Subcutaneous abdominal adipose tissue (tissue), 5 donors: ENCODE results near the gene MYBPH.

ENCODE experiments used
- H3K27ac ChIP-seq: one replicate; pipeline ENCODE4 v1.7.0; 2013; ENCODE audit warnings: low read depth, mild to moderate bottlenecking, inconsistent platforms, low read length, moderate library complexity
- H3K27me3 ChIP-seq, 5 donors: one replicate each; pipeline ENCODE4 v1.7.0; 2013; ENCODE audit warnings: low read length in 5 of 5, inconsistent platforms in 1 of 5; ENCODE audit not compliant: control insufficient read depth in 5 of 5, insufficient read depth in 4 of 5
- H3K36me3 ChIP-seq, 5 donors: one replicate each; pipeline ENCODE4 v1.7.0; 2013; ENCODE audit warnings: low read length in 5 of 5; ENCODE audit not compliant: control insufficient read depth in 5 of 5, insufficient read depth in 5 of 5
- H3K4me1 ChIP-seq, 5 donors: one replicate each; pipeline ENCODE4 v1.7.0; 2013; ENCODE audit warnings: low read length in 5 of 5, mild to moderate bottlenecking in 3 of 5, moderate library complexity in 1 of 5; ENCODE audit not compliant: control insufficient read depth in 5 of 5, insufficient read depth in 5 of 5
- H3K4me3 ChIP-seq, 5 donors: one replicate each; pipeline ENCODE4 v1.7.0; 2013; ENCODE audit warnings: low read length in 5 of 5, low read depth in 1 of 5
- H3K9ac ChIP-seq, 5 donors: one replicate each; pipeline ENCODE4 v1.7.0; 2013; ENCODE audit warnings: low read length in 5 of 5, mild to moderate bottlenecking in 4 of 5, moderate library complexity in 3 of 5
- H3K9me3 ChIP-seq, 5 donors: one replicate each; pipeline ENCODE4 v1.7.0; 2013; ENCODE audit warnings: low read length in 5 of 5; ENCODE audit not compliant: control insufficient read depth in 5 of 5
- donor health status: healthy.
- donor health status: healthy.
- donor health status: healthy.
- donor health status: healthy.
- donor health status: healthy.

The MYBPH gene

GRCh38 chr1:203144661-203145060 is 31.0 kb downstream of the MYBPH start:
- no peaks in the 10 kb centered on the region for H3K9me3 ChIP-seq
- H3K36me3 ChIP-seq: no peaks in the 10 kb centered on the region
- peaks cover 0 to 66% (median 19%) of the 10 kb centered on the region in 5 donors for H3K4me1 ChIP-seq
- H3K27ac ChIP-seq: peak overlapping the region; percentile 10
- H3K9ac ChIP-seq: no peak overlapping the region
- H3K4me3 ChIP-seq: no peak overlapping the region
- peaks cover 0 to 2% (median 0%) of the 10 kb centered on the region in 5 donors for H3K27me3 ChIP-seq

- Histone ChIP-seq H3K9me3 (no peaks in the 10 kb centered on the region), H3K27ac (peak overlapping the region; percentile 46), H3K4me3 (no peak overlapping the region), H3K4me1 (peaks cover 0 to 58% (median 12%) of the 10 kb centered on the region in 5 donors), H3K27me3 (peaks cover 0 to 2% (median 0%) of the 10 kb centered on the region in 5 donors), H3K36me3 (no peaks in the 10 kb centered on the region), H3K9ac (no peak overlapping the region)
Observed at GRCh38 chr1:203143641-203144040, 32.0 kb downstream of the MYBPH start.

- Histone ChIP-seq H3K9ac (no peak overlapping the region), H3K36me3 (no peaks in the 10 kb centered on the region), H3K9me3 (no peaks in the 10 kb centered on the region), H3K27me3 (peaks cover 0 to 2% (median 0%) of the 10 kb centered on the region in 5 donors), H3K4me1 (peaks cover 0 to 51% (median 10%) of the 10 kb centered on the region in 5 donors), H3K27ac (peak overlapping the region; percentile 46), H3K4me3 (no peak overlapping the region)
Observed at GRCh38 chr1:203142684-203143408, 32.8 kb downstream of the MYBPH start.

GRCh38 chr1:203142124-203142523 is 33.5 kb downstream of the MYBPH start:
- H3K36me3 ChIP-seq: no peaks in the 10 kb centered on the region
- H3K27me3 ChIP-seq: peaks cover 0 to 2% (median 0%) of the 10 kb centered on the region in 5 donors
- H3K27ac ChIP-seq: no peak overlapping the region
- H3K9ac ChIP-seq: no peak overlapping the region
- no peaks in the 10 kb centered on the region for H3K9me3 ChIP-seq
- peaks cover 0 to 51% (median 10%) of the 10 kb centered on the region in 5 donors for H3K4me1 ChIP-seq
- H3K4me3 ChIP-seq: no peak overlapping the region

- Histone ChIP-seq H3K9ac (no peak overlapping the region), H3K36me3 (no peaks in the 10 kb centered on the region), H3K4me1 (peaks cover 0 to 43% (median 14%) of the 10 kb centered on the region in 5 donors), H3K4me3 (no peak overlapping the region), H3K9me3 (no peaks in the 10 kb centered on the region), H3K27me3 (peaks cover 0 to 2% (median 0%) of the 10 kb centered on the region in 5 donors), H3K27ac (no peak overlapping the region)
Observed at GRCh38 chr1:203140743-203141520, 34.7 kb downstream of the MYBPH start.

- Histone ChIP-seq H3K9ac (no peak overlapping the region), H3K27ac (no peak overlapping the region), H3K4me1 (peaks cover 0 to 43% (median 15%) of the 10 kb centered on the region in 5 donors), H3K4me3 (no peak overlapping the region), H3K36me3 (no peaks in the 10 kb centered on the region), H3K27me3 (peaks cover 0 to 2% (median 0%) of the 10 kb centered on the region in 5 donors), H3K9me3 (no peaks in the 10 kb centered on the region)
Observed at GRCh38 chr1:203139976-203140475, 35.6 kb downstream of the MYBPH start.

- Histone ChIP-seq H3K27me3 (peaks cover 0 to 2% (median 0%) of the 10 kb centered on the region in 5 donors), H3K4me3 (no peak overlapping the region), H3K36me3 (no peaks in the 10 kb centered on the region), H3K4me1 (peaks cover 0 to 50% (median 22%) of the 10 kb centered on the region in 5 donors), H3K9me3 (no peaks in the 10 kb centered on the region), H3K9ac (no peak overlapping the region), H3K27ac (no peak overlapping the region)
Observed at GRCh38 chr1:203138066-203138465, 37.6 kb downstream of the MYBPH start.

GRCh38 chr1:203137324-203137723 is 38.3 kb downstream of the MYBPH start:
- peaks cover 0 to 2% (median 0%) of the 10 kb centered on the region in 5 donors for H3K27me3 ChIP-seq
- no peak overlapping the region for H3K27ac ChIP-seq
- no peak overlapping the region for H3K4me3 ChIP-seq
- peaks cover 0 to 51% (median 26%) of the 10 kb centered on the region in 5 donors for H3K4me1 ChIP-seq
- no peaks in the 10 kb centered on the region for H3K9me3 ChIP-seq
- H3K36me3 ChIP-seq: no peaks in the 10 kb centered on the region
- H3K9ac ChIP-seq: no peak overlapping the region

GRCh38 chr1:203136409-203137042 is 39.1 kb downstream of the MYBPH start:
- no peak overlapping the region for H3K27ac ChIP-seq

More at GRCh38 chr1:203136409-203137042, 39.1 kb downstream of the MYBPH start:
- no peak overlapping the region for H3K9ac ChIP-seq
- H3K4me1 ChIP-seq: peaks cover 0 to 59% (median 34%) of the 10 kb centered on the region in 5 donors
- no peaks in the 10 kb centered on the region for H3K36me3 ChIP-seq
- no peaks in the 10 kb centered on the region for H3K9me3 ChIP-seq
- H3K27me3 ChIP-seq: no peaks in the 10 kb centered on the region
- H3K4me3 ChIP-seq: no peak overlapping the region
